ENCODE measurements around the gene TMEM200A. TPM values are rescaled to one million over a fixed set of nuclear protein-coding genes. Genes with fewer than 3 reads are reported as not detected.

TMEM200A gene
- total and polyA plus RNA-seq, 2 of the 8 experiments (the other 6 are each of a cell fraction or from before 2014, with no cell fraction given), result 6.2 to 13.9 TPM

DNA sequence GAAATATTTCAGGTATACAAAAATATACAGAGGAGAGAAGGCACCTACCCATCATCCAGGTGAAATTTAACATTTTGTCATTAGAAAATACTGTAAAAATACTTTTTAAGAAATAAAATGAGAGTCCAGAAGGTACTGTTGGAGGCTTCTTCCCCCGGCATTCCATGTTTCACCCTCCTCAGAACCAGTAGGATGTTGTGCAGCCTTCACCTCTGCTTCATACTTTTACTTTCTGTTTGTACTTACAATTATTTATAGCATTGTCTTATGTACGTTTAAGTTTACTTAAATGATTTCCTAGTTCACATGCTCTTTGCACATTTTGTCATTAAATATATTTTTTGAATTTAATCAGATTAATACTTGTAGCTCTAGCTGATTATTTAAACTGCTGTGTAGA, 30.9 kb downstream of the TMEM200A start (continued):
- TF ChIP-seq HDAC2 (IDR thresholded peaks at IDR 0.05; ENCODE audit: borderline replicate concordance in 1 of 2, low read depth in 2 of 2, low read length in 2 of 2) (no peak), TCF12 (IDR thresholded peaks at IDR 0.05; ENCODE audit: low read depth, low read length) (no peak), CHD1 (IDR thresholded peaks at IDR 0.05; ENCODE audit: low read depth, low read length) (no peak)
